Suppressor macrophage treated with lipopolysaccharide for 1 hour (primary cell): Measurements from ENCODE around the gene PRELID2.

Experiments used
- DNase-seq, 3 donors: peaks; one replicate each; pipeline ENCODE4 v3.0.0-alpha.2; 2020 to 2022

PRELID2 gene

DNA sequence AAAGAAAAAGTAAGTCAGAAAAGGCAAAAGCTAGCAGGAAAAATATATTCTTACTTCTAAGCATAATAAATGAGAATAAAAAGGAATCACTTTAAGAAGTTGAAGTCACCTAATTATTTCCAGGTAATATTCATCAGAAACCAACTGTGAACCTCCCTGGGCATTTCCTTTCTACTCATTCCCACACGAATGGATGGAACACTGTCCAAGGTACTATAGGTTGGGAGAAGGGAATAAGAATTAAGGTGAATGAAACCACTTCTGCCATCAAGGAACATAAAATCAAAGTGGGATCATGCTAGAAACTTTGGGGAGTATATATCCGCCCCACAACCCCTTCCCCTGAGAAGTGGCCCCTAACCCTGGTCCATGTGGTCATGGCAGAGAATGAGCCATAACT lies 41.6 kb downstream of the PRELID2 start:
- DNase-seq: no peak

GRCh38 chr5:145792840-145793239 lies 42.3 kb downstream of the PRELID2 start:
- no peak for DNase-seq

DNA sequence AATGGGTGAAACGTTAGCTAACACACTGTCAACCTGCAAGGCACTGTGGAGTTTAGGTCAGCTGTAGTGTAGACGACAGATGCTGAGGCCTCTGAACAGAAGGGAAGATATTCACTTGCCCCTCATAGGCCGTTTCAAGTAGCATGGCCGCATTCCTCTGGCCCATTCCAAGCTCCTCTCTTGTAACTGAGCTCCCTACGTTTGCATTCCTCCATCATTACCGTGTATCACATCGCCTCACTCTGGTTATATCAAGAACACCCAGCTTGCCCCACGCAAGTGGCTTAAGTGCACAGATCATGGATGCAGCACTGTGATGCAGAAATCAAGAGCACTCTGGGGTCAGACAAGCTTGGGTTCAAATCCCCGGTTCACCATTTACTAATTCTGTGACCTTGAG lies 43.3 kb downstream of the PRELID2 start:
- no peak for DNase-seq

- no peak for DNase-seq
Measured at GRCh38 chr5:145787996-145788395, 47.1 kb downstream of the PRELID2 start.

GRCh38 chr5:145787507-145787906 lies 47.6 kb downstream of the PRELID2 start:
- no peak for DNase-seq

GRCh38 chr5:145787001-145787400 lies 48.1 kb downstream of the PRELID2 start:
- DNase-seq: no peak

DNA sequence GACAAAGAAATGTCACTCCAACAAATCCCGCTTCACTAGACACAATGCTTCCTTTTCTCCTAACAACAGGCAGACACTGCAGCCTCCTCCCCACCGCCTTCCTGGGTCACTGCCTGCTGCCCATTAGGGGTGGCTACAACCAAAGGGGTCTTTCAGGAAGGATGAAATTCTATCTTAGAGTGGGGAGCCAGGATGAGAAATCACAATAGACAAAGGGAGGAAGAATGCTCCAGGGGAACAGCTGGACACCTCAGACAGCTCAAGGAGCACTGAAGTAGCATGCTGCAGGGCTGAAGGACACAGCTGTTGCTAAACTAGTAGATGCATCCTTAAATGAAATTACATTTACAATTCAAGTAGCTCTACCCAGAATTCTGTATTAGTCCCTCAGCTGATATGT lies 54.2 kb downstream of the PRELID2 start:
- DNase-seq: no peak

- no peak for DNase-seq
Measured at GRCh38 chr5:145778144-145778900, 56.8 kb downstream of the PRELID2 start.

- DNase-seq: no peak
Measured at GRCh38 chr5:145777445-145778063, 57.6 kb downstream of the PRELID2 start.

DNA sequence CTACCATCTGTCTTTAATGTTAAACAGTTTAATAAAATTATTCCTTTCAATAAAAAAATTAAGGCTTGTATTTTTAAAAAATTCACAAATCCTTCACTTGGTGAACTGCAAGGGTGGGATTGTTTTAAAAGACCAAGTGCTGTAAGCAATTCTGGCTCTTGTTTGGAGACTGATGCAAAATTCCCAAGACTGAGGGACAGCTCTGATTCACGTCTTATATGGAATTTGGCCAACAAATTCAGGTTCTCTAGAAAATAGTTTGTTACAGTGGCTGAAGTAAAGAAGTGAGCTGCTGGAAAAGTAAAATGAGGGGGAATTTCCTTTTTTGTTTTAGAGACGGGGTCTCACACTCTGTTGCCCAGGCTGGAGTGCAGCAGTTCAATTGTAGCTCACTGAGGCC lies 58.3 kb downstream of the PRELID2 start:
- DNase-seq: no peak

DNA sequence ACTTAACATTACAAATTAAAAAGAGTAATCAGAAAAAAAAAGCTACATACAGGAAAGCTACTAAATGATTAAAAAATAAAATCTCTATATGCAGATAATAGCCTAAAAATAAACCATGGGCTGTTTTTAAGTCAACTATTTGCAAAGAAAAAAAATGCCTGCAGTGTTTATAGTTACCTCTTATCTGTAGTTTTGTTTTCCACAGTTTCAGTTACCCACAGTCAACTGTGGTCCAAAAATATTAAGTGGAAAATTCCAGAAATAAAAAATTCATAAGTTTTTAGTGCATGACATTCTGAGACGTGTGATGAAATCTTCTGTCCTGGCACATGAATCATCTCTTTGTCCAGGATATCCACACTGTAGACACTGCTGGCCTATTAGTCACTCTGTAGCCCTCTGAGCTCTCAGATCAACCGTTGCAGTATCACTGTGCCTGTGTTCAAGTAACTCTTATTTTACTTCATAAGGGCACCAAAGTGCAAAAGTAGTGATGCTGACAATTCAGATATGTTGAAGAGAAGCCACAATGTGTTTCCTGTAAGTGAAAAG lies 59.2 kb downstream of the PRELID2 start:
- peak; percentile 56 to 79 (median 70) for DNase-seq

GRCh38 chr5:145775411-145775810 lies 59.7 kb downstream of the PRELID2 start:
- no peak for DNase-seq

DNA sequence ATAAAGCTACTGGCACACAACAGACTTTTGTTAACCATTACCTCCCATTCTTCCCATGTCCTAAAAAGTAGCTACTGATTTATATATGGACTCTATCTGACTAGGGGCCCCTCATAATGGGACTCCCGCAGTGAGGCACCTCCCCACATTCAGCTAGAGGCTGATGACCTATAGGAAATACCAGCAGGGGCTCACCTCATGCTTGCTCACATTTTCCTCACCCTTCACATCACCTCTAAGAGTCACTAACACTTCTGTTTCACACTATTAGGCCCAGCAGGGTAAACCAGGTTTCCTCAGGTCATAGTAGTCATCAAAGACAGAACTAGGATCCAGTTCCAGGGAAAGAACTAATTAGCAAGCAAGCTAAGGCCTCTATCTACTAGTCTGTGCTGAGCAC lies 60.7 kb downstream of the PRELID2 start:
- no peak for DNase-seq

- DNase-seq: no peak
Measured at GRCh38 chr5:145772466-145772865, 62.7 kb downstream of the PRELID2 start.

- no peak for DNase-seq
Measured at GRCh38 chr5:145768863-145769262, 66.3 kb downstream of the PRELID2 start.

DNA sequence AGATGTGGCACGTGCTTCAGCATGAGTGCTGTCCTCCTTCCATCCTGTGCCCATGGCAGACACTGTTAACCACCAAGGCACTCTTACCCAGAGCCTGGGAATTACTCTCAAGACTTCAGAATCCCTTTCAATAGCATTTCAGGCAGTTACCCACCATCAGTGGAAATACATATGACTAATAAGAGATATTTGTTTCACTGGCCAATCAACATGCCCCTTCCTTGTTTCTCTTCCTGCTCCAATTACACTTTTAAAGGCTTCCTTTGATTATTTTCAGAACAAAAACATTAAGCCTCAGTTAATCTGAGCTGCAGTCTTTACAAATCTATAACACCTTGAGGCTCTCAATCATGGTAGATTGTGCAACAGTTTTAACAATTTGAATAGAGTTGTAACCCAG lies 70.8 kb downstream of the PRELID2 start:
- no peak for DNase-seq

GRCh38 chr5:145762833-145763232 lies 72.3 kb downstream of the PRELID2 start:
- DNase-seq: no peak

GRCh38 chr5:145761254-145761653 lies 73.9 kb downstream of the PRELID2 start:
- DNase-seq: no peak

GRCh38 chr5:145760660-145761059 lies 74.5 kb downstream of the PRELID2 start:
- DNase-seq: no peak

DNA sequence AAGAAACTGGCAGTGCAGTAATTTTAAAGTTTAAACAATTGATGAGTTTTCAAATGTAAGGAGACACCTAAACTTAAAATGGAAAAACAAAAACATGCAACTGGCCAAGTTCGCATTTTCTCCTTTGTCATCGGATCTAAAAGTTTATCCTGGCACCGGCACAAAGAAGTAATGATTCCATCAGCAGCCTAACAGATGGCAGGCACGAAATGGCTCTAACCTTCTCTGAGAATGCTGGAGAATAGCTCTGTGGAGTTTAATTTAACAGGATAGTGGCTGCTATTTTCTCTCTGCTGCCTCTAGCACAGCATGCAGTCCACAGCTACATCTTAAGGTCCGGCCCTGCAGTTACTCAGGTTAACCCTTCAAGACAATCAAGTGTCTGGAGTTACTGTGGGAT lies 82.2 kb downstream of the PRELID2 start:
- DNase-seq: no peak

DNA sequence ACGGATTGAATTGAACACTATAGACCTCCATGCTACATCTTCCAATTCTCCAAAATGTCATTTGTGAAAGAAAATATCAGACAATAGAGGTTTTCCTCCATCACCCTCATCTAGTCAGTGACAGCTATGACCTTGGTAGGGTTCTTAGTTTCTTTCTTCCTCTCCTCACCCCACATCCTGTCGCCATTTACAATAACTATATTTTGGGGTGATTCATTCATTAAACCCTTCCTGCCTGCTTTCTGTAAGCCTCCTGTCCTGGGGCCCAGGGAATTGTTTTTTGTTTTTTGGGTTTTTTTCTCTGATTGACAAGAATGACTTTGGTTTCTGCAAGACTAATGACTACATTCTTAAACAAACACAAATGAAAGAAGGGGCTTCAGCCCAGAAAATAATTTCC lies 82.6 kb downstream of the PRELID2 start:
- DNase-seq: no peak

- no peak for DNase-seq
Measured at GRCh38 chr5:145750199-145750598, 84.9 kb downstream of the PRELID2 start.

DNA sequence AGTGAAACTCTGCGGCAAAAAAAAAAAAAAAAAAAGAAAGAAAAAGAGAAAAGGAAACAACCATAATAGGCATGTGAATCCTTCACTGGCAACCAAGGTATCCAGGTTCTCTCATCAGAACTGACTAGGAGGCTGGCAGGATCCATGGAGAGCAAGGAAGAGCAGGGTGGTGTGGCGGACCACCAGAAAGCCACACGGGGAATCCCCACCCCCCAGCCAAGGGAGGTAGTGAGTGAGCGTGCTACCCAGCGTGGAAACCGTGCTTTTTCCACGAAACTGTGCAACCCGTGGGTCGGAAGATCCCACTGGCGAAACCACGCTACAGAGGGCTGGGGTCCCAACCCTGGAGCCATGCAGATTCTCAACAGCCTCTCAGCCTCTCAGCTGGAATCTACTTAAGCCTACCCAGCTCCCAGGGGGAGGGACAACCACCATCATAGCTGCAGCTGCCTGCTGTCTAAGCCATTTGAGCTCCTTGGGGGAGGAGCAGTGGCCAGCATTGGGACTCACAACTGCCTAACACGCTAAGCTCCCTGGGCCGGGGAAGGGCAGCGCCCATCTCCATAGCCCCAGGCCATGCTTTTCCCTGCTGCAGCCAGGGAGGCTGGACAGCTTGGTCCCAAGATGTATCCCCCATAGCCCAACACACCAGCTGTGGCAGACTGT lies 91.6 kb downstream of the PRELID2 start:
- no peak for DNase-seq

GRCh38 chr5:145739843-145740242 lies 95.3 kb downstream of the PRELID2 start:
- DNase-seq: no peak
